GM18867 (cell line): ENCODE results near the gene IGFL2.
"Not testable (repeated sequence)": the region's sequence is repeated elsewhere in the genome, so short reads cannot be mapped to it uniquely, and the experiment has no call there.

ENCODE experiments used
- ATAC-seq: cut with Tn5 transposase; IDR thresholded peaks from one replicate; pipeline ENCODE4 v1.9.1; 2021; ENCODE audit warnings: mild to moderate bottlenecking, moderate library complexity; ENCODE audit not compliant: unreplicated experiment

The IGFL2 gene

GRCh38 chr19:46186717-46187101, 38.7 kb downstream of the IGFL2 start:
- ATAC-seq, result no peak

GRCh38 chr19:46189971-46190888, 42.2 kb downstream of the IGFL2 start:
- no peak for ATAC-seq

GRCh38 chr19:46191356-46191755, 43.3 kb downstream of the IGFL2 start:
- no peak for ATAC-seq

DNA sequence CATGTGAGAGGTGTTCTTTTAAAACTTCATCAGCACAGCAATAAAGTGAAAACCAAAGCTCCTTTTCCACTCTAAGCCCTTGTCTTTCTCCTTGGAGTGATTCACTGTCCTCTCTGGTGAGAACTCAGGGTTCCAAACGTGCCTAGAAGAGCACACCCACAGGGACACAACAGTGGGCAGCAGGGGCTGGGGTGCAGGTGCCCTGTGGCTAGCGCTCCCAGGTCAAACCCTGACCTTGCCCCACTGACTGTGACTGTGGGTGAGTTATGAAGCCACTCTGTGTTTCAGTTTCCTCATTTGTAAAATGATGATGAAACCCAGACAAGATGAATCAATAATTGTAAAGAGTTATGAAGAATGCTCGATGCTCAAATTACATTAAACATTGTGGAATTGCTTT, 43.9 kb downstream of the IGFL2 start:
- ATAC-seq, result no peak

- ATAC-seq, result not testable (repeated sequence)
These were observed 44.6 kb downstream of the IGFL2 start for GRCh38 chr19:46192626-46192991.

DNA sequence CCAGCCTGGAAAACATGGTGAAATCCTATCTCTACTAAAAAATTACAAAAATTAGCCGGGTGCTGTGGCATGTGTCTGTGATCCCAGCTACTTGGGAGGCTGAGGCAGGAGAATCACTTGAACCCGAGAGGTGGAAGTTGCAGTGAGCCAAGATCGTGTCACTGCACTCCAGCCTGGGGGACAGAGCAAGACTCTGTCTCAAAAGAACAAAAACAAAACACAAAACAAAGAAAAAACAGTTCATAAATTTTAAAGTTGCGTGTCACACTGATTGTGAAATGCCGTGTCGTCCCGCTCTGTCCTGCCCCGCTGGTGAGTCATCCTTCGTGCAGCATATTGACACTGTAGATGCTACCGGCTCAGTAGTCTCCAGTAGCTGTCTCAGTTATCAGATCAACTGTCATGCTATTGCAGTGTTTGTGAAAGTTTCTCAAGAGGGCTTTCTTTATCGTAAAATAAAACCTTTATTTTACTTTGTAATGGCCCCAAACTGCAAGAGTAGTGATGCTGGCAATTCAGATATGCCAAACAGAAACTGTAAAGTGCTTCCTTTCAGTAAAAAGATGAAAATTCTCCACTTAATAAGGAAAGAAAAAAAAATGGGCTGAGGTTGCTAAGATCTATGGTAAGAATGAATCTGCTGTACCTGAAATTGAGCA, 45.1 kb downstream of the IGFL2 start:
- no peak for ATAC-seq

DNA sequence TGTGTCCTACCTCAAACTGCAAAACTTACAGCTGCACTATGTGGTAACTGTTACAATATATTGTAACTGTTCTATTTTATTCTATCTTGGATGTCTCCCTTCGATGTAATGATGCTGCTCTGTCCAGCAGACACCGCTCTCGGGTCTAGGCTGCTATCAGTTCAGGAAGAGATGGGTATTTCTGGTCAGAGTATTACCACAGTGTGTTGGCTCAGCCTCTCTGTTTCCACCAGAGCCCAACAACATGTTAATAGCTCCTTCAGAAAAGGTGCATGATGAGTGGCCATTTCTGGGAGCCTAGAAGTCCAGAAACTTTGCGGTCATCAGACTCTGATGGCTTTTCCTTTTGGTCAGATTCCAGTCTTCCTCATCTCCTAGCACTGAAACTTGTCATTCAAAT, 45.6 kb downstream of the IGFL2 start:
- no peak for ATAC-seq

- ATAC-seq, result no peak
These were observed 47.1 kb downstream of the IGFL2 start for GRCh38 chr19:46195104-46195503.

- ATAC-seq, result not testable (repeated sequence)
These were observed 47.9 kb downstream of the IGFL2 start for GRCh38 chr19:46195919-46196318.

GRCh38 chr19:46196410-46197124, 48.5 kb downstream of the IGFL2 start:
- ATAC-seq, result no peak

- ATAC-seq, result no peak
These were observed 49.5 kb downstream of the IGFL2 start for GRCh38 chr19:46197314-46198070.

GRCh38 chr19:46198756-46199155, 50.7 kb downstream of the IGFL2 start:
- no peak for ATAC-seq

GRCh38 chr19:46201454-46202310, 53.6 kb downstream of the IGFL2 start:
- ATAC-seq, result no peak

GRCh38 chr19:46202426-46202825, 54.4 kb downstream of the IGFL2 start:
- no peak for ATAC-seq

DNA sequence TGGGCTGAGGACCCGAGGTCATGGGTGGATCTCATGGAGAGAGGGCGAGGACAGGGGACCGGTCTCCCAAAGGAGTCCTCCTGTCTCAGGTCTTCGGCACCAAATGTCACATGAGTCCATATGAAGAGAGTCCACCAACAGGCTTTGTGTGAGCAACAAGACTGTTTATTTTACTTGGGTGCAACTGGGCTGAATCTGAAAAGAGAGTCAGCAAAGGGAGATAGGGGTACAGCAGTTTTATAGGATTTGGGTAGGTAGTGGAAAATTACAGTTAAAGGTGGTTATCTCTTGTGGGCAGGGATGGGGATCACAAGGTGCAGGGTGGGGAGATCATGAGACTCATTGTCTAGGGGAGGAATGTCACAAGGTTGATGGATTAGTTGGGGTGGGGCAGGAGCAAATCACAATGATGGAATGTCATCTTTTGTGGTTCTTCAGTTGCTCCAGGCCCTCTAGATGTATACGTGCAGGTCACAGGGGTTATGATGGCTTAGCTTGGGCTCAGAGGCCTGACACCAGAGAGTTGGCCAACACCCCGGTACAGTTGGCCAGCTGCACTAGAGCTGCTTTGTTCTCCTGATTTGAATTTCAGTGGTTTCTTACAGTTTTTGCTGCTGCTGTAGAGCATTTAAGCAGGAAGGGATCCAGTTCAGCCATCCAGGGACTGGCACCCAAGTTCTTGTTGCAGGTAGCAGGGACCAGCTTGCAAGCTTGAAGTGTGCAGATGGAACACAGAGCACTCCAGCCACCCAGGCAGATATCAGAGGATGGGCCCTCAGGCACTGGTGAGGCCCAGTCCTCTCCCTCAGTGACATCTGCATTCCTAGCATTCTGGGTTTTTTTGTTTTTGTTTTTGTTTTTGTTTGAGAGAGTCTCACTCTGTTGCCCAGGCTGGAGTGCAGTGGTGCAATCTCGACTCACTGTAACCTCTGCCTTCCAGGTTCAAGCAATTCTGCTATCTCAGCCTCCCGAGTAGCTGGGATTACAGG, 55.1 kb downstream of the IGFL2 start:
- ATAC-seq, result no peak

- no peak for ATAC-seq
These were observed 56.0 kb downstream of the IGFL2 start for GRCh38 chr19:46204008-46204407.

- ATAC-seq, result no peak
These were observed 57.3 kb downstream of the IGFL2 start for GRCh38 chr19:46205183-46205984.

GRCh38 chr19:46206176-46206575, 58.1 kb downstream of the IGFL2 start:
- ATAC-seq, result no peak
